GM13976 (cell line): Measurements from ENCODE around the gene CKMT2.

Experiments used
- DNase-seq: peaks from one replicate; pipeline ENCODE4 v3.0.0; 2012; ENCODE audit warnings: low spot score
- in situ Hi-C: fragments of 300-500 bp; cut with MboI; formaldehyde crosslinking; loops from one replicate; pipeline ENCODE4 v1.12.0; 2022; ENCODE audit warnings: low sequenced_read_pairs, mixed read lengths, inconsistent platforms; ENCODE audit not compliant: unreplicated experiment
- TF ChIP-seq, protein P1 (sequence below): IDR thresholded peaks from 2 replicates; pipeline ENCODE4 v1.5.1; 2012; ENCODE audit warnings: borderline replicate concordance, mild to moderate bottlenecking; ENCODE audit not compliant: insufficient read depth; ENCODE audit errors: extremely low read depth, missing control alignments, control extremely low read depth

The CKMT2 gene

DNA sequence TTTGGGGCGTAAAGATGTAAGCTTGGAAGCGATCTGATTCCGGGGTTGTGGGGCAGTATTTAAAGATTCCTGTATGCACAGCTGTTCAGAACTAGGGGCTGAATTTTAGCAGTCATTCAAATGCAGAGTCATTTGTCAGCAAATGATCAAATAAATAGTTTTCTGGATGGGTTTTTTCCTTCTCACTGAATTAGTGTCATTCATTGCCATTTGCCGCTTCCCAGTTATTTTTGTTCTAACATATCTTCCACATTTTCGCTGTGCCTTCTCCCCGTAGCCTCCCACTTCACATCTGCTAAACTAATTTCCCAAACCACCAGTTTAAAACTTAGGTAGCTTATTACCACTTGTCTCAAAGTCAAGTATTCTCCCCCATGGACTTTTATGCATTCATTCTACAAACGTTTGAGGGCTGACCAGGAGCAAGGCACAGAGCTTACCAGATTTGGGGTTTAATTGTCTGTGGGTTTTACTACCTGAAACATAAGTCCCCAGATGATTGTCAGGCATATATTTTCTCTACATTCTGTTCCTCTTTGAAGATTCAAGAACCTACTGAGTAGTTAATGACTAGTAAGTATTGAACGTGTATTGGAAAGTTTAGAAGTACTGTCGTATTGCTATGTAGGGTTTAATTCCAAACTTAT, 41.3 kb upstream of the CKMT2 start:
- in situ Hi-C loops = loop anchor here (10.0 kb wide), 1 partner anchor 507 kb away; no protein-coding TSS in a partner anchor
- no peak for DNase-seq
- TF ChIP-seq, protein P1, sequence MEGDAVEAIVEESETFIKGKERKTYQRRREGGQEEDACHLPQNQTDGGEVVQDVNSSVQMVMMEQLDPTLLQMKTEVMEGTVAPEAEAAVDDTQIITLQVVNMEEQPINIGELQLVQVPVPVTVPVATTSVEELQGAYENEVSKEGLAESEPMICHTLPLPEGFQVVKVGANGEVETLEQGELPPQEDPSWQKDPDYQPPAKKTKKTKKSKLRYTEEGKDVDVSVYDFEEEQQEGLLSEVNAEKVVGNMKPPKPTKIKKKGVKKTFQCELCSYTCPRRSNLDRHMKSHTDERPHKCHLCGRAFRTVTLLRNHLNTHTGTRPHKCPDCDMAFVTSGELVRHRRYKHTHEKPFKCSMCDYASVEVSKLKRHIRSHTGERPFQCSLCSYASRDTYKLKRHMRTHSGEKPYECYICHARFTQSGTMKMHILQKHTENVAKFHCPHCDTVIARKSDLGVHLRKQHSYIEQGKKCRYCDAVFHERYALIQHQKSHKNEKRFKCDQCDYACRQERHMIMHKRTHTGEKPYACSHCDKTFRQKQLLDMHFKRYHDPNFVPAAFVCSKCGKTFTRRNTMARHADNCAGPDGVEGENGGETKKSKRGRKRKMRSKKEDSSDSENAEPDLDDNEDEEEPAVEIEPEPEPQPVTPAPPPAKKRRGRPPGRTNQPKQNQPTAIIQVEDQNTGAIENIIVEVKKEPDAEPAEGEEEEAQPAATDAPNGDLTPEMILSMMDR = no peak

DNA sequence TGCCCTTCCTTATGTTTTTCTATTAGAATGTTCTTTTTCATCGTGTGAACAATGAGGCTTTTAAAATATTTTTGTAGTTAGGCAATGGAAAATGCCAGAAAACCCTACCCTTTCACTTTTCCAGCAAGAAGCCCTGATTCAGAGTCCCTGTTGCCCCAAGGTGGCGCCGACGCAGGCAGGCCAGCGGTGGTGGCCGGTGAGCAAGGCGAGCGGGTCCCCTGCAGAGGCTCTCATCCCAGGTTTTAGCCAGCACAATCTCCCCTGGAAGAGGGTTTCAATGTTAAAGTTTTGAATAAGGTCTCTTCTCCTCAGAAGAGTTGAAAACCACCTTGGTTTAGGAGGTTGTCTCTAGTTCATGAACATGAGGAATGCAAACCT, 40.8 kb upstream of the CKMT2 start:
- TF ChIP-seq, protein P1 = no peak
- DNase-seq = no peak
- in situ Hi-C loops = loop anchor here (10.0 kb wide), 1 partner anchor 508 kb away; no protein-coding TSS in a partner anchor

DNA sequence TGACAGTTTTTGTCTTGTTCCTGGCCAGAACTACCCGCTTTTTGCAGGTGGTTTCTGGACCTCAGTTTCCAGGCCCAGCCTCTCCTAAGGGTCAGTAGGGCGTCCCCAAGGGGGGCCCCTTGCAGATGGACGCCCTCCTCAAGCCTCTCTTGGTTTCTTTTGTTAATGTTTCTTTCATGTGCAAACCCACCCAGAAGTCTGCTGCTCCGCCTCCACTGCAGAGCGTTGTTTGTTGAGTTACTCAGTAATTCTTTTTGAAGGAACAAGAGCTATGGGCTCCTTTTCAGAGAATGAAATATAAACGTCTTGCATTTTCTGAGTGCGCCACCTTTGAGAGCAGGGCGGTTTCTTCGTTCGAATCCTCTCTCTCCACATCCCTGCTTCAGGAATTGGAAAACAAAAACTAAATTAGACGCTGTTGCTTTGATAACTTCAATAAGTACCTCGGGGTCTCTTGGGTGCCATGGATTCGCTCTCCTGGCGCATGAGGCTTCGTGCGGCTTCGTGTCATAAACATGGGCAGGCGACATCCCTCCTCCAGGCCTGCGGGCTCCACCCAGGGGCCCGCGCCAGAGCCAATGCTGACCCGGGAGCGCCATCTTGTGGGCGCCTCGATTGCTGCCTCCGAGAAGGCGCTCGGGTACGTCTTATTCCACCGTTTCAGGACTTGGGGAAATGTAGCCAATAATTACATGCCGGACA, 38.3 kb upstream of the CKMT2 start:
- in situ Hi-C loops = loop anchor here (10.0 kb wide), 1 partner anchor 510 kb away; no protein-coding TSS in a partner anchor
- TF ChIP-seq, protein P1 = peak; percentile 91

DNA sequence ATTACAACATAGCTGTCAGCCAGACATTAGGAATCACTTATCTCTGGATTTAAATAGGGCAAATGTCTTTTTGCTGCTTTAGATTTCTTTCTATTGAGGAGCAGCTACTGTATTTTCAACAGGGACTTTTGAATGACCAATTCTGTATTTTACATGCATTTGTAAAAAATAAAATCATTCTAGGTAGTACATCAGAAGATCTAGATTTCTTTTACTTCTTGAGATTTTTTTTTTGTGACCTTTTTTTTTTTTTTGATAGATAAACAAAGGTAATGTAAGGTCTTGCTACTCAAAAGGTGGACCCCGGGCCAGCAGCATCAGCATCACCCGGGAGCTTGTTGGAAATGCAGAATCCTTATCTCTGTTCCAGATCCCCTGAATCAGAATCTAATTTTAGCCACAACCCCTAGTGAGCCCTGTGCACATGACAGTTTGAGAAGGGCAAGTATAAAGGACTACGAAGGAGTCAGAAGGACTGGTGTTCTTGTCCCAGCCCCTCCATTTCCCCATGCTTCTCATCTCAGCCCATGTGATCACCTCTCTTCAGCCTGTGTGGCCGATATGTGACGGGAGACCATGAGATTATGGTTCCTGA, 37.7 kb upstream of the CKMT2 start:
- in situ Hi-C loops = loop anchor here (10.0 kb wide), 1 partner anchor 511 kb away; no protein-coding TSS in a partner anchor
- no peak for DNase-seq
- TF ChIP-seq, protein P1 = no peak

More for the DNA sequence above, 38.3 kb upstream of the CKMT2 start:
- peak; percentile 92 for DNase-seq

DNA sequence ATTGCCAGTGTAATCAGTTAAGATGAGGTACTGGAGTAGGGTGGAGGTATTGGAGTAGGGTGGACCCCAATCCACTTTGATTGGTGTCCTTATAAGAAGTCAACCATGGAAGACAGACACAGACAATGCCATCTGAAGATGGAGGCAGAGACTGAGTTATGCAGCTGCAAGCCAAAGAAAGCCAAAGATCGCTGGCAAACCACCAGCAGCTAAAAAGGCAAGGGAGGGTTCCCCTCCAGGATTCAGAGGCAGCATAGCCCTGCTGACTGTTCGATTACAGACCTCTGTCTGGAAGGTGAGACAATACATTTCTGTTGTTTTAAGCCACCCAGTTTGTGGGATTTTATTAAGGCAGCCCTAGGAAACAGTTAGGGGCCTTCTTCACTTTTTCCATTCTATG, 30.5 kb upstream of the CKMT2 start:
- DNase-seq = no peak
- in situ Hi-C loops = no loop called here
- TF ChIP-seq, protein P1 = no peak

DNA sequence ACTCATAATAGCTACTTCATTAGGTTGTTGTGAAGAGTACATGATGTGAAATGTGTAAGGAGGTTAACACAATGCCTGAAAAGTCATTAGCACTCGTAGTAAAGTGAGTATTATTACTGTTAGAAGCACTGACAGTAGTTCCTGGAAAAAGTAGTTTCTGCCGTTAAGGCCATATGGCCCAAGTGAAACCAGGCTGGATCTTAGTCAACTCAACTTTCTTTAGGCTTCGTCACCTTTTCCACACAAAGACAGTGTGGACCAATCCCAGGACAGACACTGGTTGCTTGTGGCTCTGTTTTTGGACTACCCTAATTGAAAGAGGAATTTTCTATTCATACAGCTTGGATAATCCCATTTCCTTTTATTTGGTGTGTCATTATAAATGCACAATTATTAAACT, 29.4 kb upstream of the CKMT2 start:
- no peak for DNase-seq
- TF ChIP-seq, protein P1 = no peak
- in situ Hi-C loops = no loop called here
